IPS-20b (cell line): ENCODE measurements around the gene PLAU.

Source experiments
- H3K27ac ChIP-seq: one replicate; pipeline ENCODE4 v1.5.1; 2013; ENCODE audit warnings: low read length
- H3K27me3 ChIP-seq: 2 replicates; pipeline ENCODE4 v1.6.1; 2013; ENCODE audit warnings: mild to moderate bottlenecking, low read length, inconsistent platforms; ENCODE audit not compliant: insufficient read depth
- H3K36me3 ChIP-seq: 2 replicates; pipeline ENCODE4 v1.6.1; 2013; ENCODE audit warnings: low read depth, mild to moderate bottlenecking, inconsistent platforms, low read length, moderate library complexity; ENCODE audit not compliant: insufficient read depth
- H3K4me1 ChIP-seq: 2 replicates; pipeline ENCODE4 v1.6.1; 2013; ENCODE audit warnings: mild to moderate bottlenecking, control low read depth, inconsistent platforms, low read length, moderate library complexity; ENCODE audit not compliant: insufficient read depth
- H3K4me3 ChIP-seq: 2 replicates; pipeline ENCODE4 v1.5.1; 2013; ENCODE audit warnings: mild to moderate bottlenecking, low read length, inconsistent platforms
- H3K9ac ChIP-seq: 2 replicates; pipeline ENCODE4 v1.6.1; 2013; ENCODE audit warnings: low read depth, mild to moderate bottlenecking, inconsistent platforms, low read length, moderate library complexity
- H3K9me3 ChIP-seq: 2 replicates; pipeline ENCODE4 v1.6.1; 2013; ENCODE audit warnings: mild to moderate bottlenecking, low read depth, low read length, inconsistent platforms; ENCODE audit not compliant: insufficient read depth

PLAU gene

GRCh38 chr10:73871295-73872189 is 39.4 kb upstream of the PLAU start:
- Histone ChIP-seq H3K4me1 (peaks cover 9% of the 10 kb centered on the region; the same call in 1 of the 2 replicates), H3K4me3 (no peak overlapping the region), H3K9ac (no peak overlapping the region), H3K9me3 (no peaks in the 10 kb centered on the region), H3K27me3 (peaks cover 5% of the 10 kb centered on the region; the same call in 1 of the 2 replicates), H3K36me3 (peaks cover 62% of the 10 kb centered on the region), H3K27ac (no peak overlapping the region)

DNA sequence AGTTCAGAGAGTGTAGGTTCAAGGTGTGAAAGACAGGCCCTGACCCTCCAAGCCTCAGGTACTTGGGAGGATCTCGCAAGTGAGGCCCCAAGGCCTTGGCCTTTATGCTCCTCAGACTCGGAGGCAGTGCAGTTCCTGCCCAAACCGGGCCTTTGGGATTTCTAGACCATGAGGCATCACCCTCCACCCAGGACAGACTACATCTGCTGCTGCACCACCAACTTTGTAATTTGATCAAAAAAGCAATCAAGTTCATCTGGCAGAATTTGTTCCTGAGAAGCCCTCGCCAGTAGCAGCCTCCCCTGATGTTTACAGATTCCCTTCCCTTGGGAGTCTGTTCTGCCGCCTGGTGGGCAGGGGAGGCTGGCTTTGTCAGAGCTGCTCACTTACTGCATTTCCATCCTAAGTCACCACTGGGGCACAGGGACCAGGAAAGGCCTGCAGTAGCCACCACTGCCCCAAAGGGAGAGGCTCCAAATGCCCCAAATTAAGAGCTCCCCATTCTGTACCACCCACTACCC is 38.7 kb upstream of the PLAU start:
- Histone ChIP-seq H3K36me3 (peaks cover 56% of the 10 kb centered on the region), H3K9me3 (no peaks in the 10 kb centered on the region), H3K27ac (no peak overlapping the region), H3K4me3 (no peak overlapping the region), H3K27me3 (peaks cover 5% of the 10 kb centered on the region; the same call in 1 of the 2 replicates), H3K9ac (no peak overlapping the region), H3K4me1 (peaks cover 7% of the 10 kb centered on the region; the same call in 1 of the 2 replicates)

DNA sequence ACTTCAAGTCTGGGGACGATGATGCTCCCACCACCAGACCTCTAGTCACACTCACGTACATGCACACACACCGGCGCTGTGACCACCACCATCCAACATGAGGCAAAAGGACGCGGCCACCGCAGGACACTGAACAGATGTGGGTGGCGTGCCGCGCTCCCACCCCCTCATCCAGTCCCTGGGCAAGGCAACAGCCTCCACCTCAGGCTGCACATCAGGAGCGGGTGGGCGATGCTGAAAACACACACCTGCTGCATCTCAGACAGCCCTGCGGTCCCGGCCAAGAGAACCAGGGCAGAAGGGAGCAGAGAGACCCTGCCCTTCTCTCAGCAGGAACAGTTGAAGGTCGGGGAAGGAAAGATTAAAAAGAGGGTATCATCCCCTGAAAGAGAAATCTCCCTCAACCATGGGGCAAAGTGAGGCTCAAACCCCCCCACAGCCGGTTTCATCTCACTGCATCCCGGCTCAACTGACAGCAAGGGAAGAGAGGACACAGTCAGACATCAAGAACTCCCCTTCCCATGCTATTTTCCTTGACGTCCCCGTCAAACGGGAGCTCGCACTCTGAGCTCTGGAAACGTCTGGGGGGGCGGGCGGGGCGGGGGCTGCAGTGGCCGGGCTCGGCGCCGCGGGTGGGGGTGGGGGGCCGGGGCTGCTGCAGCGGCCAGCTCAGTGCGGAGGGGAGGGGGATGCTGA is 37.6 kb upstream of the PLAU start:
- Histone ChIP-seq H3K4me3 (peak overlapping the region; percentile 76), H3K4me1 (peaks cover 6% of the 10 kb centered on the region; the same call in 1 of the 2 replicates), H3K27me3 (peaks cover 5% of the 10 kb centered on the region; the same call in 1 of the 2 replicates), H3K36me3 (peaks cover 45% of the 10 kb centered on the region), H3K9me3 (no peaks in the 10 kb centered on the region), H3K9ac (0 out of 2 replicates have a peak overlapping the region, but pooled peaks have one; percentile 33), H3K27ac (no peak overlapping the region)

GRCh38 chr10:73873838-73874215 is 37.1 kb upstream of the PLAU start:
- peaks cover 40% of the 10 kb centered on the region for H3K36me3 ChIP-seq
- no peaks in the 10 kb centered on the region for H3K9me3 ChIP-seq
- H3K4me3 ChIP-seq, result peak overlapping the region; percentile 67; the same call in 1 of the 2 replicates
- H3K9ac ChIP-seq, result no peak overlapping the region
- H3K27me3 ChIP-seq, result peaks cover 5% of the 10 kb centered on the region; the same call in 1 of the 2 replicates
- H3K4me1 ChIP-seq, result peaks cover 6% of the 10 kb centered on the region; the same call in 1 of the 2 replicates
- no peak overlapping the region for H3K27ac ChIP-seq

- H3K9me3 ChIP-seq, result no peaks in the 10 kb centered on the region
- H3K4me1 ChIP-seq, result peaks cover 6% of the 10 kb centered on the region; the same call in 1 of the 2 replicates
- H3K9ac ChIP-seq, result peak within 1 kb of the TSS; percentile 63; the same call in 1 of the 2 replicates
- peaks cover 33% of the 10 kb centered on the region for H3K36me3 ChIP-seq
- peak within 1 kb of the TSS; percentile 76 for H3K4me3 ChIP-seq
- H3K27me3 ChIP-seq, result peaks cover 5% of the 10 kb centered on the region; the same call in 1 of the 2 replicates
- no peak within 1 kb of the TSS for H3K27ac ChIP-seq
Observed at GRCh38 chr10:73874267-73875138, 36.4 kb upstream of the PLAU start, which contains the start of gene CAMK2G. TSS of gene CAMK2G (minus strand) at chr10:73874555. CDS start at chr10:73874461, 94 bp downstream.

DNA sequence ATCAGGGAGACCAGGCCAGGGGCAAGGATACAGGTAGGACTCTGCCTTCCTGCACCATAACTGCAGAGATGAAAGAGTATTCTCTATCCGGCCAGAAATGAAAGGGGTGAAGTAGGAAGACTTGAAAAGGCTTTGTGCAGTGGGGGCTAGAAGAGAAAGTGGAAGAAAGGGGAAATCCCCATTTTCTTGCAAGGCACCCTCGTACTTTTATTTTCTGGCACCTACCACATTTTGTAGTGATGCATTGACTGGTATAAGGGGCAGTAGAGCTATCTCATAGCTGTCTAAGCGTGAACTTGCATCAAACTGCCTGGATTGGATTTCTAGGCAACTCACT is 35.8 kb upstream of the PLAU start:
- Histone ChIP-seq H3K9ac (peak overlapping the region; percentile 63; the same call in 1 of the 2 replicates), H3K4me3 (peak overlapping the region; percentile 70; the same call in 1 of the 2 replicates), H3K9me3 (no peaks in the 10 kb centered on the region), H3K27me3 (peaks cover 5% of the 10 kb centered on the region; the same call in 1 of the 2 replicates), H3K27ac (no peak overlapping the region), H3K4me1 (peaks cover 9% of the 10 kb centered on the region; the same call in 1 of the 2 replicates), H3K36me3 (peaks cover 27% of the 10 kb centered on the region)

DNA sequence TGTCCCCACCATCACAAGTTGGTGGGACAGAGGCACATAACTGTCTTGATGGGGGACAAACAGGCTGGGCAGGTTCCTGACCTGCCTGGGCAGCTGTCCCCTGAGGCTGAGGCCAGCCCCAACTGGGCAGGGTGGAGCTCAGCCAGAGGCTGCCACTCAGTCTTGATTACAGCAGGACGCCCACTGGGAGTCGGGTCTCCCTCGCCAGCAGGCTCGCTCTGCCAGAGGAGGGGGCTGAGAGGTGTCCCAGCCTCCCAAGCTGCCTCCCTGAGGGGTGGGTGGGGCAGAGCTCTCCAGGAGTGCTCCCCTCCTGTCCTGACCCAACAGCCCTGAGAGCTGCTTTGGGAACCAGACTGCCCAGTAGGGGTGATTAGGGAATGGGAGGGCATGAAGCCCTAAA is 34.8 kb upstream of the PLAU start:
- Histone ChIP-seq H3K27me3 (peaks cover 5% of the 10 kb centered on the region; the same call in 1 of the 2 replicates), H3K4me3 (no peak overlapping the region), H3K36me3 (peaks cover 17% of the 10 kb centered on the region), H3K9ac (no peak overlapping the region), H3K27ac (no peak overlapping the region), H3K4me1 (peaks cover 10% of the 10 kb centered on the region; the same call in 1 of the 2 replicates), H3K9me3 (no peaks in the 10 kb centered on the region)

DNA sequence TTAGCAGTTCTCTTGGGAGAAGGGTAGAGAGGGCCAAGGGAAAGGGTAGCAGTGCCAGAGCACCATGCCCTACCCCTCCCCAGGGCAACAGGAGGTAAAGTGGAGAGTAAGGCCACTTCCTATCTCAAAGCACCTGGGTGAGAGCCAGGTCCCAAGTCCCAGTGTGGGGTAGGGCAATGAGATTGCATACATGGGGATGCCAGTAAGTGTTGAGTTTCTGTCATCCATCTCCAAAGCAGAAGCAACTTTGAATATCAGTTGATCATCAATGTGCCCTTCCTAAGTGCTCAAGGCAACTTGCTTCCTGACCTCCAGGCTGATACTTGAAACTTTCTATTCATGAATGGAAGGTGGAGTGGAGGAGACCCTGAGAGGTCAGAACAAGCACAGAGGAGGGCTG is 34.4 kb upstream of the PLAU start:
- H3K9me3 ChIP-seq, result no peaks in the 10 kb centered on the region
- no peak overlapping the region for H3K4me3 ChIP-seq
- peaks cover 10% of the 10 kb centered on the region; the same call in 1 of the 2 replicates for H3K4me1 ChIP-seq
- H3K27ac ChIP-seq, result no peak overlapping the region
- peaks cover 13% of the 10 kb centered on the region for H3K36me3 ChIP-seq
- H3K27me3 ChIP-seq, result peaks cover 5% of the 10 kb centered on the region; the same call in 1 of the 2 replicates
- no peak overlapping the region for H3K9ac ChIP-seq

DNA sequence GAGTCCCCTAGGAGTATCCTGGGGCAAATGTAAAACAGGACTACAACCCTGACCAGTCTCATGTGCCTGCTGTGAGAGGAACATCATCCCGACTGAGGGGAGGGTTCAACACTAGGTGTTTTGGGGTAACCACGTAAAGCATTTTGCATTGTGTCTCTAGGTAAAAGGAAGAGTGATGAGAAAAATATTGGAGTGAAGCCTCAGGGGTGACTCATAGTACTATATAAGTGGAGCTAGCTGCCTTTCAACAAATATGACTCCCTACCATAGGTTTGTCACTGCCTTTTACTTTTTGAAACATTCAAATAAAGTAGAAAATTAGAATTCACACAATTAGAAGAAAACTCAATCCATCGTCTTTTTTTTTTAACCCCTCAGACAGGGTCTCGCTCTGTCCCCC is 34.0 kb upstream of the PLAU start:
- no peak overlapping the region for H3K4me3 ChIP-seq
- H3K27ac ChIP-seq, result no peak overlapping the region
- peaks cover 5% of the 10 kb centered on the region; the same call in 1 of the 2 replicates for H3K27me3 ChIP-seq
- peaks cover 10% of the 10 kb centered on the region; the same call in 1 of the 2 replicates for H3K4me1 ChIP-seq
- H3K9me3 ChIP-seq, result no peaks in the 10 kb centered on the region
- no peak overlapping the region for H3K9ac ChIP-seq
- H3K36me3 ChIP-seq, result peaks cover 9% of the 10 kb centered on the region

- H3K9ac ChIP-seq, result no peak overlapping the region
- H3K36me3 ChIP-seq, result peaks cover 4% of the 10 kb centered on the region; the same call in 1 of the 2 replicates
- H3K4me1 ChIP-seq, result peaks cover 10% of the 10 kb centered on the region; the same call in 1 of the 2 replicates
- peaks cover 5% of the 10 kb centered on the region; the same call in 1 of the 2 replicates for H3K27me3 ChIP-seq
- no peak overlapping the region for H3K27ac ChIP-seq
- no peaks in the 10 kb centered on the region for H3K9me3 ChIP-seq
- no peak overlapping the region for H3K4me3 ChIP-seq
Observed at GRCh38 chr10:73877533-73878160, 33.3 kb upstream of the PLAU start.
